ENCODE data around the gene SSH2. TPM values are rescaled to one million over a fixed set of nuclear protein-coding genes. Genes with fewer than 3 reads are reported as not detected.

Gene SSH2
- polyA plus RNA-seq, 1 donor from 2014 or later, result 16.6 TPM

DNA sequence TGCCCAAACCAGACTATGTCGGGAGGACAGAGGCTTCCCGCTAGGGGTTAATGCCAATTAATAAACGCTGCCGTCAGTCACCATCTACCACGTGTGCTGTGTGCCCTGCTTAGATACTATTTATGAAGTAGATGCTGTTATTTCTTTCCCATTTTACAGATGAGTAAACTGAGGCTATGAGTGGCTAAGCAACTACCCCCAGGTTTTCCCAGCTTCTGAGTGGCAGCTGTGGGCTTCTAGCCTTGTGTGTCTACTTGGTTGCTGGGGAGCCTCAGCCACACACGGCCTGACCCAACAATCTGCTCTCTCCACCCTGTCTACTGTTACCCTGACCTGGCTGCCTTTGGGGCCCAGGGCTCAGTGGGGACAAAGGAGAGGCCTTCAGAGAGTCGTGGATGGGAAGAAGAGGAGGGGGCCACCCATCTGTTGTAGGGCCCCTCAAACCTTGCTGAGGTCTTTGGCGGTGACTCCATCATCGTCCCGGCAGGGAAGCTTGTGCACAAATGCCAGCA, 347.7 kb downstream of the SSH2 start:
- H2AFZ ChIP-seq (ENCODE audit: low read depth, low read length), result no peak overlapping the region
- no peaks in the 10 kb centered on the region for H3K9me2 ChIP-seq (ENCODE audit: insufficient read depth, low read length)
- no peak overlapping the region for H3K27ac ChIP-seq (ENCODE audit: low read length)
- TF ChIP-seq SMC3 (conservative IDR thresholded peaks at IDR 0.05; ENCODE audit: poor library complexity) (no peak), TAF1 (IDR thresholded peaks at IDR 0.05; ENCODE audit: low read depth) (no peak), EP300 (conservative IDR thresholded peaks at IDR 0.05; ENCODE audit: poor library complexity, severe bottlenecking) (no peak), MXI1 (conservative IDR thresholded peaks at IDR 0.05; ENCODE audit: poor library complexity, severe bottlenecking) (no peak), POLR2AphosphoS5 (IDR thresholded peaks at IDR 0.05) (no peak)
- TF ChIP-seq, protein P1, sequence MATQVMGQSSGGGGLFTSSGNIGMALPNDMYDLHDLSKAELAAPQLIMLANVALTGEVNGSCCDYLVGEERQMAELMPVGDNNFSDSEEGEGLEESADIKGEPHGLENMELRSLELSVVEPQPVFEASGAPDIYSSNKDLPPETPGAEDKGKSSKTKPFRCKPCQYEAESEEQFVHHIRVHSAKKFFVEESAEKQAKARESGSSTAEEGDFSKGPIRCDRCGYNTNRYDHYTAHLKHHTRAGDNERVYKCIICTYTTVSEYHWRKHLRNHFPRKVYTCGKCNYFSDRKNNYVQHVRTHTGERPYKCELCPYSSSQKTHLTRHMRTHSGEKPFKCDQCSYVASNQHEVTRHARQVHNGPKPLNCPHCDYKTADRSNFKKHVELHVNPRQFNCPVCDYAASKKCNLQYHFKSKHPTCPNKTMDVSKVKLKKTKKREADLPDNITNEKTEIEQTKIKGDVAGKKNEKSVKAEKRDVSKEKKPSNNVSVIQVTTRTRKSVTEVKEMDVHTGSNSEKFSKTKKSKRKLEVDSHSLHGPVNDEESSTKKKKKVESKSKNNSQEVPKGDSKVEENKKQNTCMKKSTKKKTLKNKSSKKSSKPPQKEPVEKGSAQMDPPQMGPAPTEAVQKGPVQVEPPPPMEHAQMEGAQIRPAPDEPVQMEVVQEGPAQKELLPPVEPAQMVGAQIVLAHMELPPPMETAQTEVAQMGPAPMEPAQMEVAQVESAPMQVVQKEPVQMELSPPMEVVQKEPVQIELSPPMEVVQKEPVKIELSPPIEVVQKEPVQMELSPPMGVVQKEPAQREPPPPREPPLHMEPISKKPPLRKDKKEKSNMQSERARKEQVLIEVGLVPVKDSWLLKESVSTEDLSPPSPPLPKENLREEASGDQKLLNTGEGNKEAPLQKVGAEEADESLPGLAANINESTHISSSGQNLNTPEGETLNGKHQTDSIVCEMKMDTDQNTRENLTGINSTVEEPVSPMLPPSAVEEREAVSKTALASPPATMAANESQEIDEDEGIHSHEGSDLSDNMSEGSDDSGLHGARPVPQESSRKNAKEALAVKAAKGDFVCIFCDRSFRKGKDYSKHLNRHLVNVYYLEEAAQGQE (IDR thresholded peaks at IDR 0.05; ENCODE audit: borderline replicate concordance), result no peak
- H4K20me1 ChIP-seq (ENCODE audit: insufficient read depth), result peaks cover 3% of the 10 kb centered on the region
- peaks cover 17% of the 10 kb centered on the region for H3K79me2 ChIP-seq (replicated peaks; ENCODE audit: insufficient read depth, low read length)
- H3K4me2 ChIP-seq (ENCODE audit: low read length), result no peak overlapping the region
- no peak overlapping the region for H3K4me3 ChIP-seq (ENCODE audit: low read length)
- H3K9me3 ChIP-seq (ENCODE audit: low read length), result no peaks in the 10 kb centered on the region
- no peaks in the 10 kb centered on the region for H3K27me3 ChIP-seq (ENCODE audit: insufficient read depth, low read depth, low read length)
- no peaks in the 10 kb centered on the region for H3K36me3 ChIP-seq (ENCODE audit: insufficient read depth, low read length)
- H3K9ac ChIP-seq (ENCODE audit: low read length), result peak overlapping the region; percentile 48
- H3F3A ChIP-seq (ENCODE audit: insufficient read depth, low read length, poor library complexity, severe bottlenecking), result no peaks in the 10 kb centered on the region

DNA sequence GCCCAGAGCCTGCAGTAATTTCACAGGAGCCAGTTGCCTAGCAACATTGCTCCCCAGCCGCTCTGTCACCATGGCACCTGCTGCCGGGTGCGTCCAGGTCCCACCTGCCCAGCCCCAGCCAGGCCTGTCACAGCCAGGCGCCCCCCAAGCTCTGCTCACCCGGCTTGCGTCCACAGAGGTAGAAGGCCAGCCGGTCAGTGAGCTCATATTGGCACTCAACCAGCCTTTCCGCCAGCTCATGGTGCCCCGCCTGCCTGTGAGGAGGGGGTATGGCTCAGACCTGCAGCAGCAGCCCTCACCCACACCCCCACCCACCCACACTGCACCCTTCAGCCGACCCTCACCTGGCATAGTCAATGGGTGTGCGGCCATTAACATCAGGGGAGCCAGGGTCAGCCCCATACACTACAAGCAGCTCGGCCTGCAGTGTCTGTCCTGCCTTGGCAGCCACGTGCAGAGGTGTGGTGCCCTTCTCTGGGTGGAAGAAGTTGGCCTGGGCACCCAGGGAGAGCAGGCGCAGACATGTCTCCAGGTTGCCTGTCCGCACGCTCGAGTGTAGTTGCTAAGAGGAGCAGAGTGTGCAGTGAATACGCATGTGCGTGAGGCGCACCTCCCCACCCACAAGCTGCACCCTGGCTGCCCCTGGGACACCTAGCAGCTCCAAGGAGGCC, 348.3 kb downstream of the SSH2 start:
- no peak overlapping the region for H3K4me2 ChIP-seq (ENCODE audit: low read length)
- no peaks in the 10 kb centered on the region for H3K9me3 ChIP-seq (ENCODE audit: low read length)
- H3K79me2 ChIP-seq (replicated peaks; ENCODE audit: insufficient read depth, low read length), result peaks cover 12% of the 10 kb centered on the region
- peak overlapping the region; percentile 55 for H3K4me3 ChIP-seq (ENCODE audit: low read length)
- no peaks in the 10 kb centered on the region for H3K36me3 ChIP-seq (ENCODE audit: insufficient read depth, low read length)
- peak overlapping the region; percentile 44 for H3K27ac ChIP-seq (ENCODE audit: low read length)
- no peaks in the 10 kb centered on the region for H3K9me2 ChIP-seq (ENCODE audit: insufficient read depth, low read length)
- H3F3A ChIP-seq (ENCODE audit: insufficient read depth, low read length, poor library complexity, severe bottlenecking), result no peaks in the 10 kb centered on the region
- peak overlapping the region; percentile 48 for H3K9ac ChIP-seq (ENCODE audit: low read length)
- no peaks in the 10 kb centered on the region for H3K27me3 ChIP-seq (ENCODE audit: insufficient read depth, low read depth, low read length)
- H4K20me1 ChIP-seq (ENCODE audit: insufficient read depth), result no peaks in the 10 kb centered on the region
- no peak for TF ChIP-seq EP300 (conservative IDR thresholded peaks at IDR 0.05; ENCODE audit: poor library complexity, severe bottlenecking)
- TF ChIP-seq, protein P2, sequence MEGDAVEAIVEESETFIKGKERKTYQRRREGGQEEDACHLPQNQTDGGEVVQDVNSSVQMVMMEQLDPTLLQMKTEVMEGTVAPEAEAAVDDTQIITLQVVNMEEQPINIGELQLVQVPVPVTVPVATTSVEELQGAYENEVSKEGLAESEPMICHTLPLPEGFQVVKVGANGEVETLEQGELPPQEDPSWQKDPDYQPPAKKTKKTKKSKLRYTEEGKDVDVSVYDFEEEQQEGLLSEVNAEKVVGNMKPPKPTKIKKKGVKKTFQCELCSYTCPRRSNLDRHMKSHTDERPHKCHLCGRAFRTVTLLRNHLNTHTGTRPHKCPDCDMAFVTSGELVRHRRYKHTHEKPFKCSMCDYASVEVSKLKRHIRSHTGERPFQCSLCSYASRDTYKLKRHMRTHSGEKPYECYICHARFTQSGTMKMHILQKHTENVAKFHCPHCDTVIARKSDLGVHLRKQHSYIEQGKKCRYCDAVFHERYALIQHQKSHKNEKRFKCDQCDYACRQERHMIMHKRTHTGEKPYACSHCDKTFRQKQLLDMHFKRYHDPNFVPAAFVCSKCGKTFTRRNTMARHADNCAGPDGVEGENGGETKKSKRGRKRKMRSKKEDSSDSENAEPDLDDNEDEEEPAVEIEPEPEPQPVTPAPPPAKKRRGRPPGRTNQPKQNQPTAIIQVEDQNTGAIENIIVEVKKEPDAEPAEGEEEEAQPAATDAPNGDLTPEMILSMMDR (IDR thresholded peaks at IDR 0.05; ENCODE audit: poor library complexity, severe bottlenecking), result no peak
- no peak for TF ChIP-seq EZH2 (IDR thresholded peaks at IDR 0.05; ENCODE audit: borderline replicate concordance, insufficient read depth, low read length, poor library complexity, severe bottlenecking)
- H2AFZ ChIP-seq (ENCODE audit: low read depth, low read length), result no peak overlapping the region

All from neural cell (in vitro differentiated cells).